Measurements from ENCODE around the gene BCO2.

The BCO2 gene

GRCh38 chr11:112255067-112255720 is 79.9 kb downstream of the BCO2 start:
- DNase-seq, result no peak

GRCh38 chr11:112260490-112260889 is 85.2 kb downstream of the BCO2 start, which contains the start of gene PLET1:
TSS of gene PLET1 (minus strand) at chr11:112260860. CDS start at chr11:112260589, 271 bp downstream.
- DNase-seq, result no peak

- DNase-seq, result no peak
These were observed 90.5 kb downstream of the BCO2 start for GRCh38 chr11:112265659-112266409.

- DNase-seq, result no peak
These were observed 91.1 kb downstream of the BCO2 start for GRCh38 chr11:112266410-112266778.

- no peak for DNase-seq
These were observed 91.9 kb downstream of the BCO2 start for GRCh38 chr11:112267188-112267591.

GRCh38 chr11:112268406-112268805 is 93.1 kb downstream of the BCO2 start:
- no peak for DNase-seq
